T-cell (primary cell): ENCODE data around the gene CELF1. TPM values are rescaled to one million over a fixed set of nuclear protein-coding genes. Genes with fewer than 3 reads are reported as not detected.

Experiments used
- ATAC-seq, 4 experiments: fragments of 200-7000 bp in 3 of 4; fragments of 150-1000 bp in 1 of 4; cut with Tn5 transposase; replicated peaks in 1 of 4; 1 replicate in 3 of 4; 2 replicates in 1 of 4; pipeline ENCODE4 v1.10.0; 2021; ENCODE audit warnings: moderate library complexity in 3 of 4, mild to moderate bottlenecking in 2 of 4, moderate number of reproducible peaks in 1 of 4
- CTCF ChIA-PET, 2 donors: fragments of 300-600 bp; sonication (Branson Sonifier 250); formaldehyde crosslinking; loops; one replicate each; lab custom pipeline; 2022; ENCODE audit warnings: antibody characterized with exemption in 2 of 2; lab: Charles Lee
- POLR2A ChIA-PET, 2 donors: fragments of 300-600 bp; sonication (Branson Sonifier 250); formaldehyde crosslinking; loops; one replicate each; lab custom pipeline; 2022; ENCODE audit warnings: antibody characterized with exemption in 2 of 2; lab: Charles Lee
- DNase-seq, 35 experiments: peaks; one replicate each; pipeline versions ENCODE4 v3.0.0 to v3.0.0-alpha.2; 2013 to 2023
- H3K27ac ChIP-seq: one replicate; pipeline ENCODE4 v1.5.1; 2013; ENCODE audit warnings: low read length
- H3K27me3 ChIP-seq, 2 experiments: replicated peaks in 1 of 2; 1 replicate in 1 of 2; 2 replicates in 1 of 2; pipeline versions ENCODE4 v1.6.1 to v1.7.0; 2013; ENCODE audit warnings: low read length in 1 of 2, mixed read lengths in 1 of 2; ENCODE audit not compliant: control insufficient read depth in 2 of 2, insufficient read depth in 2 of 2; ENCODE audit errors: extremely low read depth in 1 of 2
- H3K36me3 ChIP-seq, 2 donors: 1 replicate in 1 of 2; 2 replicates in 1 of 2; pipeline versions ENCODE4 v1.6.1 to v1.7.0; 2013; ENCODE audit warnings: low read length in 1 of 2; ENCODE audit not compliant: control insufficient read depth in 2 of 2, insufficient read depth in 1 of 2; ENCODE audit errors: extremely low read depth in 1 of 2
- H3K4me1 ChIP-seq, 2 experiments: 1 replicate in 1 of 2; 2 replicates in 1 of 2; pipeline versions ENCODE4 v1.6.1 to v1.7.0; 2013; ENCODE audit warnings: low read length in 2 of 2, mixed read lengths in 1 of 2; ENCODE audit not compliant: insufficient read depth in 2 of 2, control insufficient read depth in 1 of 2; ENCODE audit errors: extremely low read depth in 1 of 2
- H3K4me3 ChIP-seq, 2 donors: 1 replicate in 1 of 2; 2 replicates in 1 of 2; pipeline versions ENCODE4 v1.5.1 to v1.7.0; 2013; ENCODE audit warnings: mild to moderate bottlenecking in 2 of 2, low read length in 1 of 2, moderate library complexity in 1 of 2; ENCODE audit not compliant: control insufficient read depth in 1 of 2; ENCODE audit errors: extremely low read depth in 1 of 2
- H3K9me3 ChIP-seq: 2 replicates; pipeline ENCODE4 v1.7.0; 2013
- H3K27ac Mint-ChIP-seq, 2 donors: one replicate each; pipeline ENCODE4 v1.8.0; 2020 to 2021; ENCODE audit warnings: mild to moderate bottlenecking in 2 of 2, mixed read lengths in 2 of 2
- H3K27me3 Mint-ChIP-seq, 2 donors: one replicate each; pipeline ENCODE4 v1.8.0; 2021 to 2022; ENCODE audit warnings: mixed read lengths in 2 of 2
- H3K36me3 Mint-ChIP-seq: one replicate; pipeline ENCODE4 v1.8.0; 2021; ENCODE audit warnings: mixed read lengths
- H3K4me1 Mint-ChIP-seq, 3 donors: one replicate each; pipeline ENCODE4 v1.8.0; 2020 to 2022; ENCODE audit warnings: mixed read lengths in 3 of 3, mild to moderate bottlenecking in 1 of 3
- H3K4me3 Mint-ChIP-seq, 3 donors: one replicate each; pipeline ENCODE4 v1.8.0; 2020 to 2022; ENCODE audit warnings: mild to moderate bottlenecking in 3 of 3, mixed read lengths in 3 of 3, moderate library complexity in 3 of 3
- H3K9me3 Mint-ChIP-seq, 3 donors: one replicate each; pipeline ENCODE4 v1.8.0; 2020 to 2022; ENCODE audit warnings: mixed read lengths in 3 of 3
- WGBS: methylation state at CpG from one replicate; pipeline ENCODE4 v1.1.5; 2013; ENCODE audit warnings: missing lambda C conversion rate; ENCODE audit not compliant: insufficient coverage; 5-methylcytosine and 5-hydroxymethylcytosine counted together
- total RNA-seq, 35 experiments: library from RNA in 6 of 35; stranded (reverse) in 6 of 35; fragments of 120-200 nt in 1 of 35; gene quantifications; one replicate each; pipeline versions ENCODE4 v1.2.1 to v1.2.4 and lab custom pipeline; 2013 to 2026

Gene CELF1
- total RNA-seq, 5 donors from 2014 or later (not counting 1 experiment from before 2014, with no cell fraction given) = 109 to 124 (median 123) TPM

- Mint-ChIP-seq H3K27ac (peak within 1 kb of the TSS; percentile 95 to 100), H3K27me3 (no peaks in the 10 kb centered on the region), H3K4me1 (peaks cover 38 to 45% (median 44%) of the 10 kb centered on the region in 3 donors), H3K36me3 (peaks cover 32% of the 10 kb centered on the region), H3K9me3 (no peaks in the 10 kb centered on the region), H3K4me3 (peak within 1 kb of the TSS; percentile 87 to 100 (median 100))
- ChIA-PET POLR2A (interaction anchor here (0.5 to 1.0 kb wide), 12 partner anchors 10 to 310 kb away, joined by 3 to 10 read pairs (median 5); partner anchors contain the start of gene PTPMT1 (in 1 of the 2)), CTCF (interaction anchor here in 1 of 2 donors (0.6 to 2.5 kb wide), 5 partner anchors 12 to 94 kb away, joined by 3 to 11 read pairs (median 4); no protein-coding TSS in a partner anchor)
- ATAC-seq (peak; percentile 92 to 95 (median 94)), DNase-seq (peak; percentile 70 to 95 (median 83))
- Histone ChIP-seq H3K4me1 (peaks cover 20 to 36% of the 10 kb centered on the region in 2 experiments), H3K27me3 (no peaks in the 10 kb centered on the region), H3K27ac (peak within 1 kb of the TSS; percentile 77), H3K36me3 (peaks cover 11 to 47% of the 10 kb centered on the region in 2 donors), H3K9me3 (no peaks in the 10 kb centered on the region), H3K4me3 (peak within 1 kb of the TSS; percentile 78 to 84)
- under 1% methylated on average over 59 of the region's 72 CpGs for WGBS
Observed at GRCh38 chr11:47578524-47579494, 25.9 kb upstream of the CELF1 start, which contains the start of the genes KBTBD4 and NDUFS3. TSS of gene KBTBD4 (minus strand) at chr11:47578970. CDS start at chr11:47578951, 19 bp downstream. TSS of gene NDUFS3 (plus strand) at chr11:47579074. CDS start at chr11:47579092, 18 bp downstream.

GRCh38 chr11:47577460-47578041, 24.6 kb upstream of the CELF1 start:
- H3K4me3 Mint-ChIP-seq = peak overlapping the region; percentile 87 to 100 (median 100)

GRCh38 chr11:47573321-47573720, 20.4 kb upstream of the CELF1 start:
- Histone ChIP-seq H3K9me3 (no peaks in the 10 kb centered on the region), H3K27ac (no peak overlapping the region), H3K4me1 (peaks cover 11 to 19% of the 10 kb centered on the region in 2 experiments), H3K27me3 (no peaks in the 10 kb centered on the region), H3K36me3 (peaks cover 7 to 54% of the 10 kb centered on the region in 2 donors), H3K4me3 (no peak overlapping the region)
- DNase-seq (no peak), ATAC-seq (no peak)
- POLR2A ChIA-PET = interaction anchor here in 1 of 2 donors (0.6 kb wide), 1 partner anchor 173 kb away, joined by 4 read pairs; no protein-coding TSS in a partner anchor
- H3K27me3 Mint-ChIP-seq = no peaks in the 10 kb centered on the region
- H3K27ac Mint-ChIP-seq = no peak overlapping the region
- CTCF ChIA-PET = interaction anchor here in 1 of 2 donors (0.6 to 0.9 kb wide), 2 partner anchors 7 to 19 kb away, joined by 3 to 4 read pairs; no protein-coding TSS in a partner anchor
- H3K36me3 Mint-ChIP-seq = peaks cover 23% of the 10 kb centered on the region
- 94% methylated on average over 10 of the region's 11 CpGs for WGBS
- no peaks in the 10 kb centered on the region for H3K9me3 Mint-ChIP-seq
- no peak overlapping the region for H3K4me3 Mint-ChIP-seq
- peaks cover 30 to 33% (median 31%) of the 10 kb centered on the region in 3 donors for H3K4me1 Mint-ChIP-seq

More at GRCh38 chr11:47577460-47578041, 24.6 kb upstream of the CELF1 start:
- Mint-ChIP-seq H3K27ac (peak overlapping the region; percentile 66 to 69), H3K27me3 (no peaks in the 10 kb centered on the region), H3K36me3 (peaks cover 31% of the 10 kb centered on the region), H3K4me1 (peaks cover 43 to 52% (median 48%) of the 10 kb centered on the region in 3 donors), H3K9me3 (no peaks in the 10 kb centered on the region)
- ATAC-seq = no peak
- peaks cover 8 to 48% of the 10 kb centered on the region in 2 donors for H3K36me3 ChIP-seq
- no peaks in the 10 kb centered on the region for H3K9me3 ChIP-seq
- H3K4me3 ChIP-seq = no peak overlapping the region
- no peaks in the 10 kb centered on the region for H3K27me3 ChIP-seq
- POLR2A ChIA-PET = interaction anchor here (0.5 to 1.2 kb wide), 4 partner anchors 13 to 144 kb away, joined by 4 to 6 read pairs (median 4); partner anchors contain the start of gene PTPMT1 (in 1 of the 2)
- peaks cover 20 to 36% of the 10 kb centered on the region in 2 experiments for H3K4me1 ChIP-seq
- H3K27ac ChIP-seq = peak overlapping the region; percentile 77
- 78% methylated on average over 10 of the region's 13 CpGs for WGBS
- CTCF ChIA-PET = interaction anchor here (0.6 to 1.0 kb wide), 2 partner anchors 24 to 93 kb away, joined by 5 read pairs; partner anchors contain the start of gene CELF1 (in 1 of the 2)
- DNase-seq = no peak

- H3K9me3 ChIP-seq = no peaks in the 10 kb centered on the region
- no peak for DNase-seq
- ChIA-PET CTCF (no interaction called here), POLR2A (interaction anchor here in 1 of 2 donors (0.5 kb wide), 1 partner anchor 1505 kb away, joined by 3 read pairs; no protein-coding TSS in a partner anchor)
- no peaks in the 10 kb centered on the region for H3K27me3 ChIP-seq
- no peak overlapping the region for H3K4me3 Mint-ChIP-seq
- 95% methylated on average over 5 of the region's 8 CpGs for WGBS
- H3K36me3 Mint-ChIP-seq = peaks cover 23% of the 10 kb centered on the region
- peaks cover 26 to 29% (median 26%) of the 10 kb centered on the region in 3 donors for H3K4me1 Mint-ChIP-seq
- no peaks in the 10 kb centered on the region for H3K9me3 Mint-ChIP-seq
- peaks cover 6 to 14% of the 10 kb centered on the region in 2 experiments for H3K4me1 ChIP-seq
- H3K27ac Mint-ChIP-seq = peak overlapping the region in 1 of 2 donors; percentile 17
- H3K36me3 ChIP-seq = peaks cover 7 to 54% of the 10 kb centered on the region in 2 donors
- H3K27ac ChIP-seq = no peak overlapping the region
- H3K4me3 ChIP-seq = no peak overlapping the region
- no peaks in the 10 kb centered on the region for H3K27me3 Mint-ChIP-seq
- ATAC-seq = no peak
Observed at GRCh38 chr11:47572715-47573255, 19.9 kb upstream of the CELF1 start.

- no peak for DNase-seq
- ATAC-seq = no peak
- Histone ChIP-seq H3K36me3 (peaks cover 7 to 50% of the 10 kb centered on the region in 2 donors), H3K27ac (no peak overlapping the region), H3K4me1 (peaks cover 0 to 9% of the 10 kb centered on the region in 2 experiments), H3K4me3 (no peak overlapping the region), H3K9me3 (no peaks in the 10 kb centered on the region), H3K27me3 (no peaks in the 10 kb centered on the region)
- Mint-ChIP-seq H3K9me3 (no peaks in the 10 kb centered on the region), H3K4me3 (no peak overlapping the region), H3K36me3 (peaks cover 20% of the 10 kb centered on the region), H3K27ac (peak overlapping the region in 1 of 2 donors; percentile 2), H3K4me1 (peaks cover 17 to 23% (median 18%) of the 10 kb centered on the region in 3 donors), H3K27me3 (no peaks in the 10 kb centered on the region)
- POLR2A ChIA-PET = no interaction called here
- no CpG with 5 or more reads among the region's 1 CpG for WGBS
- CTCF ChIA-PET = no interaction called here
Observed at GRCh38 chr11:47571895-47572294, 19.0 kb upstream of the CELF1 start.
